Cardiac muscle cell (in vitro differentiated cells and primary cell): ENCODE measurements around the gene ARHGAP4. TPM values are rescaled to one million over a fixed set of nuclear protein-coding genes. Genes with fewer than 3 reads are reported as not detected.

Source experiments
- DNase-seq, 2 donors: peaks; one replicate each; pipeline versions ENCODE4 v3.0.0 to v3.0.0-alpha.2; 2010 to 2017; ENCODE audit warnings: low read depth in 1 of 2, low spot score in 1 of 2
- H3K27ac ChIP-seq: fragments of 200-600 bp; sonication (generic); 2 replicates; pipeline ENCODE4 v1.5.1; 2016
- H3K27me3 ChIP-seq: fragments of 200-600 bp; sonication (generic); 2 replicates; pipeline ENCODE4 v1.6.0; 2016; ENCODE audit warnings: control low read depth
- H3K36me3 ChIP-seq: fragments of 200-600 bp; sonication (generic); 2 replicates; pipeline ENCODE4 v1.5.1; 2016; ENCODE audit warnings: control low read depth
- H3K4me1 ChIP-seq: fragments of 200-600 bp; sonication (generic); 2 replicates; pipeline ENCODE4 v1.8.1; 2017; ENCODE audit warnings: low read depth, mild to moderate bottlenecking, mixed run types
- H3K4me3 ChIP-seq: fragments of 200-600 bp; sonication (generic); 2 replicates; pipeline ENCODE4 v1.5.1; 2016; ENCODE audit warnings: mild to moderate bottlenecking
- H3K9me3 ChIP-seq: fragments of 200-600 bp; sonication (generic); 2 replicates; pipeline ENCODE4 v1.5.1; 2017; ENCODE audit warnings: low read depth, mild to moderate bottlenecking, control low read depth
- CTCF ChIP-seq: IDR thresholded peaks from 2 replicates; pipeline ENCODE4 v1.5.1; 2012; ENCODE audit warnings: low read depth, mild to moderate bottlenecking, low read length
- polyA plus RNA-seq: library from polyadenylated mRNA; unstranded; fragments of >200 nt; fragmentation: Nextera tagmentation; extraction: Ambion mirVana; gene quantifications from 2 replicates; pipeline ENCODE4 v1.2.1, GENCODE V29; 2016
- total RNA-seq: library from RNA; depleted of rRNA; stranded (reverse); fragments of >200 nt; gene quantifications from 2 replicates; pipeline ENCODE4 v1.2.3, GENCODE V29; 2016

Gene ARHGAP4
- total and polyA plus RNA-seq, 2 experiments from 2014 or later, result 16.5 to 47.4 TPM

DNA sequence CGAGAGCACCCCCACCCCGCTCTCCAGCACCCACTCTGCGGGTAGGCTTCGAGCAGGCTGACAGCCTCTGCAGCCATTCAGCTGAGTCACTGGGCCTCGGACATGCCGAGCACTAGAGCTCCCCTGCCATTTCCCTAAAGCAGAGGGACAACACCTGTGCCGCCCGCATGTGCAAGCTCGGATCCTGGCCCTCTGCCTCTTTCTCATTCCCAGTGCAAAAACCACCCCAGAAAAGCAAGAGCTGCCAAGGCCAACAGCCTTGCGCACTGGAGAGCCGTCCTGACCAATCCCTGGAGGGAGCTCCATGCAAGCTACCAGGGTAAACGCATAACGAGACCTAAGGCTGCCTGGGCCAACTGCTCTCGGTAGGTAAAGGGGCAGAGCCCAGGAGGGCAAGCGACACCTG lies 40.2 kb upstream of the ARHGAP4 start:
- Histone ChIP-seq H3K9me3 (no peaks in the 10 kb centered on the region), H3K4me1 (no peaks in the 10 kb centered on the region), H3K27ac (no peak overlapping the region), H3K4me3 (no peak overlapping the region), H3K36me3 (peaks cover under 1% of the 10 kb centered on the region), H3K27me3 (no peaks in the 10 kb centered on the region)
- DNase-seq, result no peak
- no peak for TF ChIP-seq CTCF

DNA sequence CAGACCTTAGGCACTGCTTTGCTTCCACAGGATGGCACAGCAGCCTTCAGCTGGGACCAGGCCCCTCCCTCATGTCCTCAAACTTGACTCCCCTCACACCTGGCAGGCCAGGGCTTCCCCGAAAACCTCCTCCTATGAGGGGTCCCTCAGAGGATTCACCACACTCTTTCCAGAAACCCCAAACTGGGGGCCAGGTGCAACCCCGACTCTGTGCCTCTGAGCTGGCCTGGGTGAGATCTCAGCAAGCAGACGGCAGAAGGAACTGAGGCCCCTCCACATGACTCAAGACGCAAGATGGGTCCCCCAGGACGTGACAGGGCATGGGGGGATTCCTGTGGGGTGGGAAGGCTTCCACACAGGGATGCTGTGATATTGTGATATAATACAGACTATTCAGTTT lies 39.3 kb upstream of the ARHGAP4 start:
- DNase-seq, result no peak
- H3K4me3 ChIP-seq, result no peak overlapping the region
- H3K36me3 ChIP-seq, result no peaks in the 10 kb centered on the region
- H3K4me1 ChIP-seq, result no peaks in the 10 kb centered on the region
- H3K9me3 ChIP-seq, result no peaks in the 10 kb centered on the region
- no peak for TF ChIP-seq CTCF
- no peaks in the 10 kb centered on the region for H3K27me3 ChIP-seq
- no peak overlapping the region for H3K27ac ChIP-seq

- no peak overlapping the region for H3K27ac ChIP-seq
- H3K27me3 ChIP-seq, result no peaks in the 10 kb centered on the region
- no peak for DNase-seq
- no peak for TF ChIP-seq CTCF
- no peaks in the 10 kb centered on the region for H3K36me3 ChIP-seq
- no peak overlapping the region for H3K4me3 ChIP-seq
- no peaks in the 10 kb centered on the region for H3K9me3 ChIP-seq
- no peaks in the 10 kb centered on the region for H3K4me1 ChIP-seq
Measured at GRCh38 chrX:153964105-153964504, 38.0 kb upstream of the ARHGAP4 start.

GRCh38 chrX:153963546-153963945 lies 37.5 kb upstream of the ARHGAP4 start:
- no peak overlapping the region for H3K27ac ChIP-seq
- no peak overlapping the region for H3K4me3 ChIP-seq
- no peak for TF ChIP-seq CTCF
- no peak for DNase-seq
- H3K4me1 ChIP-seq, result no peaks in the 10 kb centered on the region
- no peaks in the 10 kb centered on the region for H3K36me3 ChIP-seq
- no peaks in the 10 kb centered on the region for H3K27me3 ChIP-seq
- H3K9me3 ChIP-seq, result no peaks in the 10 kb centered on the region

GRCh38 chrX:153961292-153961691 lies 35.2 kb upstream of the ARHGAP4 start:
- no peak for TF ChIP-seq CTCF
- Histone ChIP-seq H3K36me3 (no peaks in the 10 kb centered on the region), H3K4me3 (no peak overlapping the region), H3K9me3 (no peaks in the 10 kb centered on the region), H3K4me1 (no peaks in the 10 kb centered on the region), H3K27ac (no peak overlapping the region), H3K27me3 (no peaks in the 10 kb centered on the region)
- DNase-seq, result no peak

DNA sequence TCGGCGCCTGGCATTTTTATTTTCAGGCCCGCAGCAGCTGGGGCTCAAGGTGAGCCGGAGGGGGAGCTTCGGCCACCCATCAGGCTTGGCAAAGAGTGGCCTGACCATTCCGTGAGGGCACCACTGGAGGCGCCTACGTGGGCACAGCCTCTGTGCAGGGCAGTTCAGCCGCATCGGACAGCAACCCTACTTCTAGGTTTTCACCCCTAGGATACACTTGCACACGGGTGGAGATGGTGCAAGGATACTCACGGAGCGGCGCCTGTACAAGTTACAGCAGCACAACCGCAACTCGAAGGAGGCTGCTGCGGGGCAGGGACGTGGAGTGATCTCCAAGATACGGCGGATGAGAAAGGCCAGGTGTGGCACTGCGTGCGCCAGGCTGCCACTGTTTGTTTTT lies 34.7 kb upstream of the ARHGAP4 start:
- Histone ChIP-seq H3K27me3 (no peaks in the 10 kb centered on the region), H3K9me3 (no peaks in the 10 kb centered on the region), H3K4me3 (no peak overlapping the region), H3K27ac (no peak overlapping the region), H3K4me1 (no peaks in the 10 kb centered on the region), H3K36me3 (no peaks in the 10 kb centered on the region)
- no peak for TF ChIP-seq CTCF
- no peak for DNase-seq
